ENCODE measurements around the gene TMEM170B. TPM values are rescaled to one million over a fixed set of nuclear protein-coding genes. Genes with fewer than 3 reads are reported as not detected.

TMEM170B gene
- total and polyA plus RNA-seq, 8 donors, result 0.29 to 8.4 (median 1.1) TPM

DNA sequence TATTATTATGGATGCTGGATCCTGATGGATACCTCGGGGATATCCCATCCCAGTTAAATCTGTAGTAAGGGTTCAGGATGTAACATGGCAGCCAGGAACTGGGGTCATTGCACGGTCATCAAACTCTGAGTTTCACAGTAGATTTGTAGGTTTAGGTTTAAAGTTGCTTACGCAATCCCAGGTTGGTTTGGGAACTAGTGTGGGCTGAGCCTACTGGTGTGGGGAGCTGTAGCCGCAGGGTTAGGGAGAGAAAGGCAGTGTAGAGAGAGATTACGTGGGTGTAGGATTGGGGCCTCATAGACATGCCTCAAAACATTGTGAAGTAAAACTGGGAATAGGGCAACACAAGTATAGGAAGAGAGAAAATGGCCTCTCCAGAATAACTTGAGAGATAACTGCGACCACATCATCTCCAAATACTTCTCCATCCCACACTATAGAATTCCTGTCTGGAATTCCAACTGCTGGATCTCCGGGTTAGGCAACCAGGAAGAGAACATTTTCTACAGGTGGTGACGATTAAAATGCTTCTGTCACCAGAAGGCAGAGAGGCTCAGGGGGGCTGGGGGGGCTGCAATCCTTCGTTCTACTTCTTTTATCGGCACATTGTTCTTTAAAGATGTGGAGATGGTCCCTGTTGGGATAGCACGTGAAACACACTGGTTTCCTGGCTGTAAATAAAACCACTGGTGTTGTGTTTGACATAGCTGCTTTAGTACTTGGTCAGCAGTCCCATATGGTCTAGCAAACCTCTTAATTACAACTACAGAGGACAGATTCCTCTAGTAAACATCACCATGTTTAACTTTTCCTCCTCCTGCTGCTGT lies 44.9 kb upstream of the TMEM170B start:
- WGBS, 5 donors, result 83 to 92% (median 89%) methylated on average over 11 of the region's 11 CpGs
- H3K4me1 ChIP-seq, result peaks cover 0 to 16% (median 2%) of the 10 kb centered on the region in 4 donors
- no peaks in the 10 kb centered on the region for H3K27me3 ChIP-seq
- no peaks in the 10 kb centered on the region for H3K9me3 ChIP-seq
- intact Hi-C loops (cut with DNase I; ENCODE audit: low total_unique reads), result loop anchor here (10.0 kb wide), 2 partner anchors 258 to 318 kb away; partner anchors contain the start of gene NEDD9
- no peak overlapping the region for H3K27ac ChIP-seq
- H3K36me3 ChIP-seq, result no peaks in the 10 kb centered on the region
- DNase-seq, result no peak
- no peak overlapping the region for H3K4me3 ChIP-seq
- TF ChIP-seq POLR2AphosphoS5 (IDR thresholded peaks at IDR 0.05), result no peak
- no peak for TF ChIP-seq EP300 (IDR thresholded peaks at IDR 0.05)
- TF ChIP-seq POLR2A (IDR thresholded peaks at IDR 0.05), result no peak
- TF ChIP-seq, protein P1, sequence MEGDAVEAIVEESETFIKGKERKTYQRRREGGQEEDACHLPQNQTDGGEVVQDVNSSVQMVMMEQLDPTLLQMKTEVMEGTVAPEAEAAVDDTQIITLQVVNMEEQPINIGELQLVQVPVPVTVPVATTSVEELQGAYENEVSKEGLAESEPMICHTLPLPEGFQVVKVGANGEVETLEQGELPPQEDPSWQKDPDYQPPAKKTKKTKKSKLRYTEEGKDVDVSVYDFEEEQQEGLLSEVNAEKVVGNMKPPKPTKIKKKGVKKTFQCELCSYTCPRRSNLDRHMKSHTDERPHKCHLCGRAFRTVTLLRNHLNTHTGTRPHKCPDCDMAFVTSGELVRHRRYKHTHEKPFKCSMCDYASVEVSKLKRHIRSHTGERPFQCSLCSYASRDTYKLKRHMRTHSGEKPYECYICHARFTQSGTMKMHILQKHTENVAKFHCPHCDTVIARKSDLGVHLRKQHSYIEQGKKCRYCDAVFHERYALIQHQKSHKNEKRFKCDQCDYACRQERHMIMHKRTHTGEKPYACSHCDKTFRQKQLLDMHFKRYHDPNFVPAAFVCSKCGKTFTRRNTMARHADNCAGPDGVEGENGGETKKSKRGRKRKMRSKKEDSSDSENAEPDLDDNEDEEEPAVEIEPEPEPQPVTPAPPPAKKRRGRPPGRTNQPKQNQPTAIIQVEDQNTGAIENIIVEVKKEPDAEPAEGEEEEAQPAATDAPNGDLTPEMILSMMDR (IDR thresholded peaks at IDR 0.05), result no peak

DNA sequence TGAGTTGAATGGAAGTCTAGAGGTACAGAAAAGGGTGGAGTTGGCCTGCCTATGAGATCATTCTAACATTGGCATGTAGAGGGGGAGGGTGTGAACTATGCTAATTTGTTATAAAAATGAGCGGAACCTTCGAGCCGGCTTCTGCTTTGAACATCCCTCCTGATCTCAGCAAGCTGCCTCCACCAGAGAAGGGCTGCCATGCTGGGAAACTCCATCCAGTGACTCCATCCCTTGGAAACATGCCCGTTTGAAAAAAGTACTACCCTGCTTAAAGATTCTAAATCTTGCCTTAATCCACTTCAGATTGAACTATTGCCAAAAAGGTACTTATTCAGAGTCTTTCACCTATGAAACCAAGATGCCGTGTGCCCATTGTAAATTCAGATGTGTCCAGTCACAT lies 43.6 kb upstream of the TMEM170B start:
- WGBS, 5 donors, result 65 to 93% (median 77%) methylated on average over 4 to 5 of the region's 5 CpGs
- no peak for DNase-seq
- H3K4me3 ChIP-seq, result no peak overlapping the region
- H3K9me3 ChIP-seq, result no peaks in the 10 kb centered on the region
- H3K27me3 ChIP-seq, result no peaks in the 10 kb centered on the region
- peaks cover 0 to 16% (median 2%) of the 10 kb centered on the region in 4 donors for H3K4me1 ChIP-seq
- H3K27ac ChIP-seq, result no peak overlapping the region
- intact Hi-C loops (cut with DNase I; ENCODE audit: low total_unique reads), result loop anchor here (10.0 kb wide), 2 partner anchors 259 to 319 kb away; partner anchors contain the start of gene NEDD9
- TF ChIP-seq, protein P1 (IDR thresholded peaks at IDR 0.05), result no peak
- TF ChIP-seq EP300 (IDR thresholded peaks at IDR 0.05) (no peak), POLR2AphosphoS5 (IDR thresholded peaks at IDR 0.05) (no peak), POLR2A (IDR thresholded peaks at IDR 0.05) (no peak)
- no peaks in the 10 kb centered on the region for H3K36me3 ChIP-seq

DNA sequence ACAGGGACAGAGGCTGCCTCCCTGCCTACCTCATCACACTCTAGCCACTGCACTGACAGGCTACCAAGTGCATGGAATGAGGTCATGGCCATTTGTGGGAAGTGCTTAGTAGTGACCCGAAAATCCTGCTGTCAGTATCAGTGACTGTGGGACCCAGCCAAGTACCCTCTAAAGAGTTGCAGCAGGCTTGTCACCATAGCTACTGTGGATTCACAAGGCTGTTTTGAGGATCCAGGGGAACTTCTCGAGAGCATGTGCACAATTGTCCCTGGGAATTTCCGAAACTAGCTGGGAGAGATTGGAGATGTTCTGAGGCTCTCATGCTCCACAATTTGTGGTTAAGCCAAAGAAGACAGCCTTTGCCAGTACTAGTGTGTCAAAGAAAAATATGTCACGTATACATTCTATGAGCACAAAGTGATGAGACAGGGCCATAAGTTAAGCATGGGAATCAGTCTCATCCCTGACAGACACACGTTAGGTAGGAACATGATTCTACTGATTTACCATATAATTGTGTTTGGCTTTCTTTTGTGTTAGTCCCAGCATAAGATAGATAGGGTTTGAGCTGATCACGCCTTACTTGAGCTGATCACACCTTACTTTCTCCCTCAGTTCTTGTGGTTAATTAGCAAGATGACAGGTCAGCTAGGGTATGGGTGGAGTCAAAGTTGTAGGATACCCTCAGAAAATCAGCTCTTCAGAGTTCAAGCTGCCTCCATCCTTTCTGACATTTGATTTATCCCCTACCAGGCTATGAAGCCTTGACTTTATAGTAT lies 42.6 kb upstream of the TMEM170B start:
- intact Hi-C loops (cut with DNase I; ENCODE audit: low total_unique reads), result loop anchor here (5.0 to 10.0 kb wide), 3 partner anchors 260 to 353 kb away; partner anchors contain the start of gene NEDD9
- DNase-seq, result no peak
- Histone ChIP-seq H3K4me3 (no peak overlapping the region), H3K36me3 (no peaks in the 10 kb centered on the region), H3K27me3 (no peaks in the 10 kb centered on the region), H3K9me3 (no peaks in the 10 kb centered on the region), H3K27ac (peak overlapping the region in 1 of 5 donors; percentile 11), H3K4me1 (peaks cover 0 to 16% (median 2%) of the 10 kb centered on the region in 4 donors)
- WGBS, 5 donors, result 61 to 89% (median 65%) methylated on average over 6 of the region's 6 CpGs
- TF ChIP-seq EP300 (IDR thresholded peaks at IDR 0.05), result no peak
- no peak for TF ChIP-seq POLR2A (IDR thresholded peaks at IDR 0.05)
- TF ChIP-seq, protein P1 (IDR thresholded peaks at IDR 0.05), result no peak
- TF ChIP-seq POLR2AphosphoS5 (IDR thresholded peaks at IDR 0.05), result no peak

DNA sequence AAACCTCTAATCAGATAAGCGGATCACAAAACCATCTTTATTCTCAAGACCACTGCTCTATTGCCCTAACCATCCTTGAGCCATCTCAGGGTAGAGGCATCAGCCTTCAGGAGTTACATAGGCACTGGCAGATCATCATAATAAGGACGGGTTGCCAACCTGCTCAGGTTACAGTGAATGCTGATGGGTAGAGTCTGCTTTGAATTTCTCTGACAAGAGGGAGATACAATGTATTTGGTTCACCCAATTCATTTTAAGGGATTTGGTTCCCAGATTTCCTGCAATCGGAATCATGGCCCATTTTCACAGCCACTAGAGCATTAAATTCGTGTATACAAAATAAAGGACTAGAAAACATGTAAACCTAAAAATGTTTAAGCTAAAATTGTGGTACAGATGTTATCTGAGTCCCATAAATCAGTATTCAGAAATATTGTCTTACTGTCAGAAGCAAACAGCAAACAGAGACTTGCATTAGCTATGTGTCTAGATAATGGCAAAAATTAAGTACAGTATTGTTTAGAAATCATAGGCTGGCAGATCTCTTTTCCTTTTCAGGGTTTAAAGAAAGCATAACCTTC lies 41.9 kb upstream of the TMEM170B start:
- WGBS, 5 donors, result 61 to 72% (median 69%) methylated on average over 4 of the region's 4 CpGs
- TF ChIP-seq POLR2AphosphoS5 (IDR thresholded peaks at IDR 0.05), result no peak
- no peak for TF ChIP-seq POLR2A (IDR thresholded peaks at IDR 0.05)
- no peak for TF ChIP-seq EP300 (IDR thresholded peaks at IDR 0.05)
- TF ChIP-seq, protein P1 (IDR thresholded peaks at IDR 0.05), result no peak
- H3K9me3 ChIP-seq, result no peaks in the 10 kb centered on the region
- DNase-seq, result no peak
- no peak overlapping the region for H3K4me3 ChIP-seq
- no peaks in the 10 kb centered on the region for H3K36me3 ChIP-seq
- peak overlapping the region in 2 of 5 donors; percentile 11 to 47 for H3K27ac ChIP-seq
- no peaks in the 10 kb centered on the region for H3K27me3 ChIP-seq
- intact Hi-C loops (cut with DNase I; ENCODE audit: low total_unique reads), result loop anchor here (5.0 to 10.0 kb wide), 3 partner anchors 261 to 353 kb away; partner anchors contain the start of gene NEDD9
- H3K4me1 ChIP-seq, result peaks cover 0 to 16% (median 2%) of the 10 kb centered on the region in 4 donors
